Measurements from ENCODE around the gene BCKDK. TPM values are rescaled to one million over a fixed set of nuclear protein-coding genes. Genes with fewer than 3 reads are reported as not detected.

BCKDK gene
- total RNA-seq, 4 donors from 2014 or later = 26.6 to 45.2 (median 33.2) TPM

DNA sequence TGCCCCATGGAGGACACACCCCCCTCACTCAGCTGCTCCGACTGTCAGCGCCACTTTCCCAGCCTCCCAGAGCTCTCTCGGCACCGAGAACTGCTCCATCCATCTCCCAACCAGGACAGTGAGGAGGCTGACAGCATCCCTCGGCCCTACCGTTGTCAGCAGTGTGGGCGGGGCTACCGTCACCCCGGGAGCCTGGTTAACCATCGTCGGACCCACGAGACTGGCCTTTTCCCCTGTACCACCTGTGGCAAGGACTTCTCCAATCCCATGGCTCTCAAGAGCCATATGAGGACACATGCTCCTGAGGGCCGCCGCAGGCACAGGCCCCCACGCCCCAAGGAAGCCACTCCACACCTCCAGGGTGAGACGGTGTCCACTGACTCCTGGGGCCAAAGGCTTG is 31.9 kb upstream of the BCKDK start:
- TF ChIP-seq, protein P1, sequence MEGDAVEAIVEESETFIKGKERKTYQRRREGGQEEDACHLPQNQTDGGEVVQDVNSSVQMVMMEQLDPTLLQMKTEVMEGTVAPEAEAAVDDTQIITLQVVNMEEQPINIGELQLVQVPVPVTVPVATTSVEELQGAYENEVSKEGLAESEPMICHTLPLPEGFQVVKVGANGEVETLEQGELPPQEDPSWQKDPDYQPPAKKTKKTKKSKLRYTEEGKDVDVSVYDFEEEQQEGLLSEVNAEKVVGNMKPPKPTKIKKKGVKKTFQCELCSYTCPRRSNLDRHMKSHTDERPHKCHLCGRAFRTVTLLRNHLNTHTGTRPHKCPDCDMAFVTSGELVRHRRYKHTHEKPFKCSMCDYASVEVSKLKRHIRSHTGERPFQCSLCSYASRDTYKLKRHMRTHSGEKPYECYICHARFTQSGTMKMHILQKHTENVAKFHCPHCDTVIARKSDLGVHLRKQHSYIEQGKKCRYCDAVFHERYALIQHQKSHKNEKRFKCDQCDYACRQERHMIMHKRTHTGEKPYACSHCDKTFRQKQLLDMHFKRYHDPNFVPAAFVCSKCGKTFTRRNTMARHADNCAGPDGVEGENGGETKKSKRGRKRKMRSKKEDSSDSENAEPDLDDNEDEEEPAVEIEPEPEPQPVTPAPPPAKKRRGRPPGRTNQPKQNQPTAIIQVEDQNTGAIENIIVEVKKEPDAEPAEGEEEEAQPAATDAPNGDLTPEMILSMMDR (IDR thresholded peaks at IDR 0.05; ENCODE audit: low read depth) = no peak

DNA sequence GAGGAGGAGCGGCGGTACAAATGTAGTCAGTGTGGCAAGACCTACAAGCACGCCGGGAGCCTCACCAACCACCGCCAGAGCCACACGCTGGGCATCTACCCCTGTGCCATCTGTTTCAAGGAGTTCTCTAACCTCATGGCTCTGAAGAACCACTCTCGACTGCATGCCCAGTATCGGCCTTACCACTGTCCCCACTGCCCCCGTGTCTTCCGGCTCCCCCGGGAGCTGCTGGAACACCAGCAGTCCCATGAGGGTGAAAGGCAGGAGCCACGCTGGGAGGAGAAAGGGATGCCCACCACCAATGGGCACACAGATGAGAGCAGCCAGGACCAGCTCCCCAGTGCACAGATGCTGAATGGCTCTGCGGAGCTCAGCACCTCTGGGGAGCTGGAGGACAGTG is 31.2 kb upstream of the BCKDK start:
- TF ChIP-seq, protein P1 (IDR thresholded peaks at IDR 0.05; ENCODE audit: low read depth) = no peak

DNA sequence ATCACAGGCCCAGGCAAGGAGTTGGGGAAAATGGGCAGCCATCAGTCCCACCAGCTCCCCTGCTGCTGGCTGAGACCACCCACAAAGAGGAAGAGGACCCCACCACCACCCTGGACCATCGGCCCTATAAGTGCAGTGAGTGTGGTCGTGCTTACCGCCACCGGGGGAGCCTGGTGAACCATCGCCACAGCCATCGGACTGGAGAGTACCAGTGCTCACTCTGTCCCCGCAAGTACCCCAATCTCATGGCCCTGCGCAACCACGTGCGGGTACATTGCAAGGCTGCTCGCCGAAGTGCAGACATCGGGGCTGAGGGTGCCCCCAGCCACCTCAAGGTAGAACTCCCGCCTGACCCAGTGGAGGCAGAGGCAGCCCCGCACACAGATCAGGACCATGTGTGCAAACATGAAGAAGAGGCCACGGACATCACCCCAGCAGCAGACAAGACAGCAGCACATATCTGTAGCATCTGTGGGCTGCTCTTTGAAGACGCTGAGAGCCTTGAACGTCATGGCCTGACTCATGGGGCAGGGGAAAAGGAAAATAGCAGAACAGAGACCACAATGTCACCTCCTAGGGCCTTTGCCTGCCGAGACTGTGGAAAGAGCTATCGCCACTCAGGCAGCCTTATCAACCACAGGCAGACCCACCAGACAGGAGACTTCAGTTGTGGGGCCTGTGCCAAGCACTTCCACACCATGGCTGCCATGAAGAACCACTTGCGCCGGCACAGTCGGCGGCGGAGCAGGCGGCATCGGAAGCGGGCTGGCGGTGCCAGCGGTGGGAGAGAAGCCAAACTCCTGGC is 30.4 kb upstream of the BCKDK start:
- TF ChIP-seq, protein P1 (IDR thresholded peaks at IDR 0.05; ENCODE audit: low read depth) = no peak

DNA sequence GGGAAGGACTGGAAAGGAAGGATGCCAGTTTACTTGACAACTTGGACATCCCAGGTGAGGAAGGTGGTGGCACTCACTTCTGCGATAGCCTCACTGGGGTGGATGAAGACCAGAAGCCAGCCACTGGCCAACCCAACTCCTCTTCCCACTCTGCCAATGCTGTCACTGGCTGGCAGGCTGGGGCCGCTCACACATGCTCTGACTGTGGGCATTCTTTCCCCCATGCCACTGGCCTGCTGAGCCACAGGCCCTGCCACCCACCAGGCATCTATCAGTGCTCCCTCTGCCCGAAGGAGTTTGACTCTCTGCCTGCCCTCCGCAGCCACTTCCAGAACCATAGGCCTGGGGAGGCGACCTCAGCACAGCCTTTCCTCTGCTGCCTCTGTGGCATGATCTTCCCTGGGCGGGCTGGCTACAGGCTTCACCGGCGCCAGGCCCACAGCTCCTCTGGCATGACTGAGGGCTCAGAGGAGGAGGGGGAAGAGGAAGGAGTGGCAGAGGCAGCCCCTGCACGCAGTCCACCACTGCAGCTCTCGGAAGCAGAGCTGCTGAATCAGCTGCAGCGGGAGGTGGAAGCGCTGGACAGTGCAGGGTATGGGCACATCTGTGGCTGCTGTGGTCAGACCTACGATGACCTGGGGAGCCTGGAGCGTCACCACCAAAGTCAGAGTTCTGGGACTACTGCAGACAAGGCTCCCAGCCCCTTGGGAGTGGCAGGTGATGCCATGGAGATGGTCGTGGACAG is 29.4 kb upstream of the BCKDK start:
- TF ChIP-seq, protein P1 (IDR thresholded peaks at IDR 0.05; ENCODE audit: low read depth) = no peak

DNA sequence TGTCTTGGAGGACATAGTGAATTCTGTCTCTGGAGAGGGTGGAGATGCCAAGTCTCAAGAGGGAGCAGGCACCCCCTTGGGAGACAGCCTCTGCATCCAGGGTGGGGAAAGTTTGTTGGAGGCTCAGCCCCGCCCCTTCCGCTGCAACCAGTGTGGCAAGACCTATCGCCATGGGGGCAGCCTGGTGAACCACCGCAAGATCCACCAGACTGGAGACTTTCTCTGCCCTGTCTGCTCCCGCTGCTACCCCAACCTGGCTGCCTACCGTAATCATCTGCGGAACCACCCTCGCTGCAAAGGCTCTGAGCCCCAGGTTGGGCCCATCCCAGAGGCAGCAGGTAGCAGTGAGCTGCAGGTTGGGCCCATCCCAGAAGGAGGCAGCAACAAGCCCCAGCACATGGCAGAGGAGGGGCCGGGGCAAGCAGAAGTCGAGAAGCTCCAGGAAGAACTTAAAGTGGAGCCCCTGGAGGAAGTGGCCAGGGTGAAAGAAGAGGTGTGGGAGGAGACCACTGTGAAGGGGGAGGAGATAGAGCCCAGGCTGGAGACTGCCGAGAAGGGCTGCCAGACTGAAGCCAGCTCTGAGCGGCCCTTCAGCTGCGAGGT is 28.7 kb upstream of the BCKDK start:
- TF ChIP-seq, protein P1 (IDR thresholded peaks at IDR 0.05; ENCODE audit: low read depth) = no peak

DNA sequence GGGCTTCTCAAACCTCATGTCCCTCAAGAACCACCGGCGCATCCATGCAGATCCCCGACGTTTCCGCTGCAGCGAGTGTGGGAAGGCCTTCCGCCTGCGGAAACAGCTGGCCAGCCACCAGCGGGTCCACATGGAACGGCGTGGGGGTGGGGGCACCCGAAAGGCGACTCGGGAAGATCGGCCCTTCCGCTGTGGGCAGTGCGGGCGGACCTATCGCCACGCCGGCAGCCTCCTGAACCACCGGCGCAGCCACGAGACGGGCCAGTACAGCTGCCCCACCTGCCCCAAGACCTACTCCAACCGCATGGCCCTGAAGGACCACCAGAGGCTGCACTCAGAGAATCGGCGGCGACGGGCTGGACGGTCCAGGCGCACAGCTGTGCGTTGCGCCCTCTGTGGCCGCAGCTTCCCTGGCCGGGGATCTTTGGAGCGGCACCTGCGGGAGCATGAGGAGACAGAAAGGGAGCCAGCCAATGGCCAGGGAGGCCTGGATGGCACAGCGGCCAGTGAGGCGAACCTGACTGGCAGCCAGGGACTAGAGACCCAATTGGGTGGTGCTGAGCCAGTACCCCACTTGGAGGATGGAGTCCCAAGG is 28.1 kb upstream of the BCKDK start:
- TF ChIP-seq, protein P1 (IDR thresholded peaks at IDR 0.05; ENCODE audit: low read depth) = no peak
